Astrocyte (in vitro differentiated cells and primary cell): ENCODE data around the gene PLXNB1.

Experiments used
- CTCF ChIP-seq: IDR thresholded peaks from 2 replicates; pipeline ENCODE4 v1.5.1; 2011; ENCODE audit warnings: low read depth, mild to moderate bottlenecking, inconsistent platforms, low read length, moderate library complexity; ENCODE audit not compliant: insufficient read depth
- EZH2 ChIP-seq: IDR thresholded peaks from 2 replicates; pipeline ENCODE4 v1.6.1; 2012; ENCODE audit warnings: mild to moderate bottlenecking, low read length, inconsistent platforms; ENCODE audit not compliant: insufficient read depth

DNA sequence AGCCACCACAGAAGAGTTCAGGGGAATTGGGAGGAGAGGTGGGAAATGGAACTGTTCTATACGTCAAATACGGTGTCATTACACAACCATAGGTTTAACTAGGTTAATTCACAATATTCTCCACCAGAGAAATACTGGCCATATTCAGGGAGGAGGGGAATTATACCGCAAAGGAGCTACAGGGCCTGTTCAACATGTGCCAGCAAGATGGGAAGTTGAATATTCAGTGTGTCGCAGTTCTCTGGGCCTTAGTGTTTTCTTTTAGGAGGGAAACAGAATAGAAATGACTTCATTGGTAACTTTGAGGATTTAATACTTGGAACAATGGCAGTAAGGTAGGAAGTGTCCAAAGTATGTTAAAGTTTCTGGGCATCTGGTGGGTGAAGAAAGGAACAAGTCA lies 75.9 kb downstream of the PLXNB1 start:
- no peak for TF ChIP-seq CTCF
- TF ChIP-seq EZH2: no peak
